Panc1 (cell line): Measurements from ENCODE around the gene TEX26. TPM values are rescaled to one million over a fixed set of nuclear protein-coding genes. Genes with fewer than 3 reads are reported as not detected.

ENCODE experiments used
- ATAC-seq: fragments of 200-7000 bp; cut with Tn5 transposase; 2 replicates; pipeline ENCODE4 v1.9.1; 2020; ENCODE audit warnings: mild to moderate bottlenecking, moderate library complexity
- BruUV-seq: library from RNA; stranded (reverse); fragments of 400-500 nt; replicated peaks from 2 replicates; lab custom pipeline; 2021; lab: Mats Ljungman, UMichigan
- CTCF ChIA-PET: fragments of 300-600 bp; sonication (Branson Sonifier 250); formaldehyde crosslinking; loops from one replicate; lab custom pipeline; 2022; ENCODE audit warnings: antibody characterized with exemption; lab: Charles Lee
- POLR2A ChIA-PET: fragments of 300-600 bp; sonication (Branson Sonifier 250); formaldehyde crosslinking; loops from one replicate; lab custom pipeline; 2022; ENCODE audit warnings: antibody characterized with exemption; lab: Charles Lee
- DNase-seq: peaks from one replicate; pipeline ENCODE4 v3.0.0-alpha.2; 2010; ENCODE audit warnings: low read depth, low spot score
- H3K27ac ChIP-seq: 2 replicates; pipeline ENCODE4 v1.5.1; 2011; ENCODE audit warnings: mild to moderate bottlenecking, low read length, inconsistent platforms
- H3K27me3 ChIP-seq: fragments of 200-500 bp; sonication (Bioruptor generic); 2 replicates; pipeline ENCODE4 v1.6.0; 2014; ENCODE audit warnings: low read length, inconsistent platforms; ENCODE audit not compliant: control insufficient read depth, insufficient read depth
- H3K36me3 ChIP-seq: fragments of 200-500 bp; sonication (Bioruptor generic); 2 replicates; pipeline ENCODE4 v1.5.1; 2014; ENCODE audit warnings: inconsistent platforms, mild to moderate bottlenecking, low read length, moderate library complexity; ENCODE audit not compliant: control insufficient read depth, insufficient read depth
- H3K4me1 ChIP-seq: 2 replicates; pipeline ENCODE4 v1.5.1; 2011; ENCODE audit warnings: inconsistent platforms, mild to moderate bottlenecking, low read length, moderate library complexity; ENCODE audit not compliant: control insufficient read depth, insufficient read depth
- H3K4me3 ChIP-seq, 2 experiments: 2 replicates each; pipeline ENCODE4 v1.5.1; 2011 to 2012; ENCODE audit warnings: low read depth in 2 of 2, low read length in 2 of 2, mild to moderate bottlenecking in 2 of 2, inconsistent platforms in 1 of 2, moderate library complexity in 1 of 2
- H3K9me3 ChIP-seq: fragments of 200-500 bp; sonication (Bioruptor generic); 2 replicates; pipeline ENCODE4 v1.5.1; 2014; ENCODE audit warnings: low read depth, mild to moderate bottlenecking, inconsistent platforms, low read length, moderate library complexity; ENCODE audit not compliant: control insufficient read depth, insufficient read depth
- POLR2AphosphoS5 ChIP-seq: IDR thresholded peaks from 2 replicates; pipeline ENCODE4 v1.6.1; 2012; ENCODE audit warnings: mild to moderate bottlenecking, low read depth, low read length, moderate library complexity
- REST ChIP-seq, 2 experiments: IDR thresholded peaks; 2 replicates each; pipeline ENCODE4 v1.6.1; 2011 to 2012; ENCODE audit warnings: low read depth in 2 of 2, control low read depth in 1 of 2, low read length in 1 of 2, mild to moderate bottlenecking in 1 of 2, moderate library complexity in 1 of 2; ENCODE audit not compliant: insufficient read depth in 1 of 2
- SIN3A ChIP-seq: IDR thresholded peaks from 2 replicates; pipeline ENCODE4 v1.6.1; 2012; ENCODE audit warnings: low read depth, mild to moderate bottlenecking, low read length, moderate library complexity, borderline replicate concordance; ENCODE audit not compliant: insufficient read depth
- TCF7L2 ChIP-seq: IDR thresholded peaks from 2 replicates; pipeline ENCODE4 v1.6.1; 2011; ENCODE audit warnings: mild to moderate bottlenecking, low read depth, low read length, inconsistent platforms
- in situ Hi-C: cut with HindIII; loops from 2 replicates; pipeline ENCODE4 v1.10.0; 2016; ENCODE audit warnings: low sequenced_read_pairs, low pct_unique_long_range_greater_than_20kb
- intact Hi-C: fragments of 100-400 bp; cut with micrococcal nuclease; formaldehyde crosslinking; loops from one replicate; pipeline ENCODE4 v1.10.0; 2022; ENCODE audit not compliant: unreplicated experiment
- total RNA-seq: library from RNA; stranded (reverse); gene quantifications from one replicate; pipeline ENCODE4 v1.2.1, GENCODE V29; 2021; ENCODE audit not compliant: unreplicated experiment
- TF ChIP-seq, protein P1 (sequence below): fragments of 450-650 bp; IDR thresholded peaks from 2 replicates; pipeline ENCODE4 v1.5.1; 2017; ENCODE audit warnings: mild to moderate bottlenecking

TEX26 gene
- total RNA-seq, 1 experiment from 2014 or later, result not detected

GRCh38 chr13:30934803-30935202 lies 2.3 kb downstream of the TEX26 start:
- CTCF ChIA-PET, result no interaction called here
- BruUV-seq, result no TSS peak
- no peak for ATAC-seq

GRCh38 chr13:30936971-30937370 lies 4.5 kb downstream of the TEX26 start:
- no TSS peak for BruUV-seq
- H3K4me1 ChIP-seq, result no peaks in the 10 kb centered on the region
- in situ Hi-C loops, result no loop called here
- DNase-seq (no peak), ATAC-seq (no peak)
- ChIA-PET CTCF (no interaction called here), POLR2A (no interaction called here)
- TF ChIP-seq, protein P1, sequence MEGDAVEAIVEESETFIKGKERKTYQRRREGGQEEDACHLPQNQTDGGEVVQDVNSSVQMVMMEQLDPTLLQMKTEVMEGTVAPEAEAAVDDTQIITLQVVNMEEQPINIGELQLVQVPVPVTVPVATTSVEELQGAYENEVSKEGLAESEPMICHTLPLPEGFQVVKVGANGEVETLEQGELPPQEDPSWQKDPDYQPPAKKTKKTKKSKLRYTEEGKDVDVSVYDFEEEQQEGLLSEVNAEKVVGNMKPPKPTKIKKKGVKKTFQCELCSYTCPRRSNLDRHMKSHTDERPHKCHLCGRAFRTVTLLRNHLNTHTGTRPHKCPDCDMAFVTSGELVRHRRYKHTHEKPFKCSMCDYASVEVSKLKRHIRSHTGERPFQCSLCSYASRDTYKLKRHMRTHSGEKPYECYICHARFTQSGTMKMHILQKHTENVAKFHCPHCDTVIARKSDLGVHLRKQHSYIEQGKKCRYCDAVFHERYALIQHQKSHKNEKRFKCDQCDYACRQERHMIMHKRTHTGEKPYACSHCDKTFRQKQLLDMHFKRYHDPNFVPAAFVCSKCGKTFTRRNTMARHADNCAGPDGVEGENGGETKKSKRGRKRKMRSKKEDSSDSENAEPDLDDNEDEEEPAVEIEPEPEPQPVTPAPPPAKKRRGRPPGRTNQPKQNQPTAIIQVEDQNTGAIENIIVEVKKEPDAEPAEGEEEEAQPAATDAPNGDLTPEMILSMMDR, result no peak
- no peak for TF ChIP-seq POLR2AphosphoS5
- TF ChIP-seq REST (IDR thresholded peaks at IDR 0.05; ENCODE audit: insufficient read depth in 1 of 2, low read depth in 2 of 2, low read length in 1 of 2), result no peak
- no peak for TF ChIP-seq SIN3A
- no peak for TF ChIP-seq TCF7L2
- no peaks in the 10 kb centered on the region for H3K9me3 ChIP-seq
- no peaks in the 10 kb centered on the region for H3K27me3 ChIP-seq
- H3K4me3 ChIP-seq, result no peak overlapping the region
- intact Hi-C loops, result no loop called here
- no peak overlapping the region for H3K27ac ChIP-seq
- no peaks in the 10 kb centered on the region for H3K36me3 ChIP-seq

More at GRCh38 chr13:30934803-30935202, 2.3 kb downstream of the TEX26 start:
- in situ Hi-C loops (no loop called here), intact Hi-C loops (no loop called here)
- H3K36me3 ChIP-seq, result no peaks in the 10 kb centered on the region
- no peak for DNase-seq
- H3K4me1 ChIP-seq, result no peaks in the 10 kb centered on the region
- H3K4me3 ChIP-seq, result no peak overlapping the region
- TF ChIP-seq REST (IDR thresholded peaks at IDR 0.05; ENCODE audit: insufficient read depth in 1 of 2, low read depth in 2 of 2, low read length in 1 of 2) (no peak), TCF7L2 (no peak), POLR2AphosphoS5 (no peak), SIN3A (no peak)
- TF ChIP-seq, protein P1, result no peak
- H3K27me3 ChIP-seq, result no peaks in the 10 kb centered on the region
- no peak overlapping the region for H3K27ac ChIP-seq
- POLR2A ChIA-PET, result no interaction called here
- H3K9me3 ChIP-seq, result no peaks in the 10 kb centered on the region
